ENCODE results near the gene CCT7.

CCT7 gene

DNA sequence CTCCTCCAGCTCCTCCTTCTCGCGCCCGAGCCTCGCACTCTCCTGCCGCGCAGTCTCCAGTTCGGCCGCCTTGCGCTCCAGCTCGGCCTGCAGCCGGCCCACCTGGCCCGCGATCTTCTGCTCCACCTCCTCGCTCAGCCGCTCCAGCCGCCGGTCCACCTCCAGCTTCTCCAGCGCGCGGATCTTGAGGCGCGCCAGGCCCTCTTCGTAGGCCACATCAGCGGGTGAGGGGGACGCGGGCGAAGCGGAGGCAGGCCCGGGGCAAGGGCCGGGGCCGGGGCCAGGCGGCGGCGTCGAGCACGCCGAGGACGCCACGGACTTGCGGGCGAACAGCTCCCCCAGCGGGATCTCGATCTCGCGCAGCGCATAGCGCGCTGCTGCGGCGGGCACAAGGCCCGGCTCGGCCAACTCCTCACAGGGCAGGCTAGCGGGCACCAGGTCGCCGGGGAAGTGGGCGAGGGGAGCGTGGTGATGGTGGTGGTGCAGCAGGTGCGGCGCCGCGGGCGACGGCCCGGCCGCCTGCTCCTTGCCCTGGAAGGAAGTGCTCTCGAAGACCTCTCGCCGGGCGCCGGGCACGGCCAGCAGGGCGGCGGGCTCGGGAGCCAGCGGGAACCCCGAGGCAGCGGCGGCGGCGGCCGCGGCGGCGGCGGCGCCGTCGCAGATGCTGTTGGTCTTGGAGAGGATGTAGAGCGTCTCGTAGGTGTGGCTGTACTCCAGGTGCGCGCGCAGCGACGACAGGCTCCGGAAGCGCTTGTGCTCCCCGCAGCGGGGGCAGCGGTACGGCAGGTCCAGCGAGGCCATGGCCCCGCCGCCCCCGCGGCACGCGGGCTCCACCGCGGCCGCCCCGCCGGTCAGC lies 35.0 kb downstream of the CCT7 start:
- DNase-seq (ENCODE audit: low spot score): peak; percentile 71

DNA sequence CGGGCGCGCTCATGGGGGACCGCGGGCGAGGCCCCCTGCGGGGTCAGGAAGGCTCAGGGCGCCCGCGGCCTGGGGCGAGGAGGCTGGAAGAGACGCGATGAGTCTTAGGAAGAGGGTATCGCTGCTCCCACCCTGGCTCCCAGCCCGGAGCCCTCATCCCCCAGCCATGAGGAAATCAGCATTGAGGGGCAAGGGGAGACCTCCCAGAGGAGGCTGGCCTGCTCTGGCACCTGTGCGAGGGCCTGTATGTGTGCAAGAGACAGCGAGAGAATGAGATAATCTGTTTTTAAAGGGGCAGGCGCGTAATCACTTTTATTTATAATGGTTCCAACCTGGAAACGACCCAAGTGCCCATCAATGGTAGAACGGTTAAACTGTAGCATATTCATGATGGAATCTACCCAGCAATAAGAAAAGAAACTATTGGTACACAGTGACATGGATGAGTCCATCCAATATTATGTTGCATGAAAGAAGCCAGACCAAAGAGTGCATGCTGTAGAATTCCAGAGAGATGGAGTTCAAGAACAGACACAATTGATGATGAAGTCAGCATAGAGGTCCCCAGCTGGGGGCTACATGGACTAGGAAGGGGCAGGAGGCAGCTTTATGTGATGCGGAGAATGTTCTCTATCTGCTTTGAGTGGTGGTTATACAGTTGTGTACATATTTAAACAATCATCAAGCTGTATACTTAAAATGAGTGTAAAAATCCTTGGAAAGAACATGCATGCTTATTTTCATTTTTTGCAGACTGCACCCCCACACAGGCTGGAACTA lies 35.8 kb downstream of the CCT7 start:
- DNase-seq (ENCODE audit: low spot score): no peak

DNA sequence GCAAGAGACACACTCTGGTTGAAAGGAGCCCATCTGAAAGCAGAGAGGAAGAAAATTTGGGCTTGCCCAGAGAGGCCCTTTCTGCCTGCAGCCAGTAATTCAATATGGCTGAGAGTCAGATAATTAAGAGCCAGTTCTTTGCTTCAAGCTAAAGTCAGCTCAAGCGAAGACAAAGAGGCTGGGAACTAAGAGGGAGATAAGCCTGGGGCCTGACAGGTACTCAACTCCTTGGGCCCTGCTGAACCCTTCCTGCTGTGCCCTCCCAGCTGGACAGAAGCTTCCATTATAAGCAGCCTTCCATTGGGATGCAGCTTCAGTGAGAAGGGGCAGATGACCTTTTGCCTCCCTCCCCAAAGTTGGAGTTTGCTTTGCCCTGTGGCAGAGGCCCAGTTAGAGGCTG lies 38.2 kb downstream of the CCT7 start:
- DNase-seq (ENCODE audit: low spot score): no peak

- no peak for DNase-seq (ENCODE audit: low spot score)
Observed at GRCh38 chr2:73279852-73280251, 45.7 kb downstream of the CCT7 start.

DNA sequence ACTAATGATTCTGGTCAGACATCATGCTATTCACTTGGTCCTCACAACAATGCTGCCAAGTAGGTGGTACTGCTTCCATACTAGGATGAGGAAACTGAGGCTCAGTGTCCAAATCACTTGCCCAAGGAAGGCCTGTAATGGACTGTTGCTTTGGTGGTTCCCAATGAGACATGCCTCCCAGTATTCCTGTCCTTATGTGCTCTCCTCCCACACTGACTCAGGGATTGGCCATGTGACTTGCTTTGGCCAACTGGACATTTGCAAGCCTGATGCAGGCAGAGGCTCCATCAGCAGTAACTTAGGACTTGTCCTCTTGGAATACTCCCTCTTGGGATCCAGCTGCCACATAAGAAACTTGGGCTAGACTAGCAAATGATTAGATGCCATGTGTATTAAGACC lies 47.1 kb downstream of the CCT7 start:
- DNase-seq (ENCODE audit: low spot score): no peak

DNA sequence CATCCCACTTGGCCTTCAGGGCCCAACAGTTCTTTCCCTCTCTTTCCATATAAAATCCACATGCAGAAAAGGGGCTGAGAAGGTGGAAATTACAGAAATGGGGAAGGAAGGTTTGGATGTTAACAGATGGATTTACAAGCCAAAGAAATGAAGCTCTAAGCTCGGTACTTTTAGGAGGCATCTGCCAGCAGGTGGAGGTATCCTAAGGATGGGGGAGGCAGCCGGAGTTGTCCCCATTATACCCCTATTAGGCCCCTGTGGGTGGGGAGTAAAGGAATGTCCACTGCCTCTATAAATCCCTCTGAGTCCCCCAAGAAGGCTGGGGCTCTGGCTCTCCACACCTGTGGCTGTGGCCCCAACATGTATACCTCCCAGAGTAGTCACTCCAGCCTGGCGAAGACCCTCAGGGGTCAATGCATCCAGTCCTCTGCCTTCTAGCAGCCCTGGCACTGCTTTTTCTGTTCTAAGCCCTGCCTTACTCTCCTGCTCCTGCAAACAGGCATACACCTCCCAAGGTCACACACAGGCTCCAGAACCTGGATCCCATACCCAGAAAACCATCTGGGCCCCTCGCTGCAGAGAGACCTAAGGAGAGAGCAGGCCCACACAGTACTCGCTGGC lies 48.9 kb downstream of the CCT7 start:
- no peak for DNase-seq (ENCODE audit: low spot score)

- DNase-seq (ENCODE audit: low spot score): no peak
Observed at GRCh38 chr2:73283545-73284295, 49.6 kb downstream of the CCT7 start.

- peak; percentile 70 for DNase-seq (ENCODE audit: low spot score)
Observed at GRCh38 chr2:73284296-73285158, 50.4 kb downstream of the CCT7 start, which contains the start of gene FBXO41. Gene FBXO41 (minus strand): TSS chr2:73284478. CDS start chr2:73269630, 14,848 bp downstream.

- DNase-seq (ENCODE audit: low spot score): no peak
Observed at GRCh38 chr2:73285159-73285739, 51.1 kb downstream of the CCT7 start.

DNA sequence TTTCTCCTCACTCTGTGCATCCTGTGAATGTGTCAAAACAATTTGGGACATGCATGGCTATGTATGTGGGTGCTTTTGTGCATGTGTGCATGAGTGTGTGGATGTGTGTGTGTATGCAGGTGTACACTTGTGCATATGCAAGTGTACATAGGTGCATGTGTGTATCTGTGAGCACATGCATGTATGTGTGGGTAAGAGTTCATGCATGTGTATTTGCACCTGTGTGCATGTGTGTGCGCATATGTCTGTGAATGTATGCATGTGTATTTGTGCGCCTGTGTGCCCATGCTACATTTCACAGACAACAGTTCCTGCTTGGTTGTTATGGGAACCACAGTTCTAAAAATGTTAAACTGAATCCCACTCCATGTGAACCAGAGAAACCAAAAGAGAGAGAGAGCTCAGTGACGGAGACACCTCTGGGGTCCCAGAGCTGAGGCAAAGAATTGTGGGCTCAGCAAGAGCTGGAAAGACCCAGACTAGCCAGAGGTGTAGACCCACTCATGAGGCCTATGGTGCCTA lies 52.1 kb downstream of the CCT7 start:
- DNase-seq (ENCODE audit: low spot score): no peak

- DNase-seq (ENCODE audit: low spot score): no peak
Observed at GRCh38 chr2:73289304-73289703, 55.2 kb downstream of the CCT7 start.

DNA sequence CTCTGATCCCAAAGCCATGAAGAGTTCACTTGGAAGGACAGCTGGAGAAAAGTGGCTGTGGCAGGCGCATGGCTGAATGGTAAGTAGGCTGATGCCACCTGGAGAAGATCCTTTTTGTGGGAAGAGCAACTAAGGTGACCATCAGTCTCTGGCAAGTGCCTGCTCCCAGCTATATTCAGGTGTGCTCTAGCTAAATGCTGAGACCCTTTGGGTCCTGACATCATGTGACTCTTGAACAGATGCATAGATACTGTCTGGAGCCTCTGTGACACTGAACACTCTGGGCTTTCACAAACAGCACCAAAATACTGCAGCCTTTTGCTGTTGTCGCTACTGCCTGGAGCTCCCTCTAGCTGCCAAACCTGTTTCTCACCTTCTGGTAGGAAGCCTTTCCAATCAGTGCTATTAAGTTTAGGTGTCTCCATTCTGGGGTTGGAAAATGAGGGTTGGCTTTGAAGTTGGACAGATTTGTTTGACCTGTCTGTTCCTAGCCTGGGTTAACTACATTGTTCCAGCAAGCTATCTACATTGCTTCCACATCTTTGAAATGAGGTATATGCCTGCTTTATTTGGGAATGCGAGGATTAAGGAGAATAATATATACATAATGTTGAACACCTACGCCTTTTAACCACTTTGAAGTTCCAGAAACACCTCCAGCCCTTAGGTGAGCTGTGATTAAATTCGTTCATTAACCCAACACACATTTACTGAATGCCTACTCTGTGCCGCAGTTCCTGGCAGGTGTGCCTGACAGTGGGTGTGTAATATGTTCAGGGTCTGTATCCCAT lies 56.1 kb downstream of the CCT7 start:
- no peak for DNase-seq (ENCODE audit: low spot score)

DNA sequence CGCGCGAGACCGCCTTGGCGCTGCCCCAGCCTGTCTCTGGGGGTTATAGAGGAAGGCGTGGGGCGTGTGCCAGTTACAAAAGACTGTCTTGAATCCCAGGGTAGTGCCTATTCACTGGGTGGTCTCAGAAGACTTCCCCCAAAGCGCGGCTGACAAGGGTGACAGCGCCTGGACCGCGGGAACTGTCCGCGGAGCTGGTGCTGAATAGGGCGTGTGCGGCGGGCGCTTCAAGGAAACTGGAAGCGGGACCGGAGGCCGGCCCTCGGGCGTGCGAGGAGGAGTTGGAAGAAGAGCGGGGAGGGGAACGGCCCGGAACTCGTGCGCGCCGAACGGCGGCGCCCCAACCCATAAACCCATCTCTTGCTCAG lies 57.0 kb downstream of the CCT7 start:
- DNase-seq (ENCODE audit: low spot score): peak; percentile 88

GRCh38 chr2:73291461-73292315 lies 57.6 kb downstream of the CCT7 start:
- peak; percentile 39 for DNase-seq (ENCODE audit: low spot score)

- DNase-seq (ENCODE audit: low spot score): no peak
Observed at GRCh38 chr2:73292316-73292905, 58.3 kb downstream of the CCT7 start.

GRCh38 chr2:73292906-73293533 lies 58.9 kb downstream of the CCT7 start:
- DNase-seq (ENCODE audit: low spot score): no peak

- DNase-seq (ENCODE audit: low spot score): peak; percentile 91
Observed at GRCh38 chr2:73293534-73294171, 59.5 kb downstream of the CCT7 start, which contains the start of gene EGR4. Gene EGR4 (minus strand): TSS chr2:73293548. CDS start chr2:73293317, 231 bp downstream.
